Testis (tissue), 3 donors: ENCODE results near the gene RXRA. TPM values are rescaled to one million over a fixed set of nuclear protein-coding genes. Genes with fewer than 3 reads are reported as not detected.
A peak's percentile ranks its signal among the peaks of the same experiment; 100 is the strongest.

Source experiments
- DNase-seq: peaks from one replicate; pipeline ENCODE4 v3.0.0-alpha.2; 2019
- H3K27ac ChIP-seq, 2 donors: fragments of 200-600 bp; sonication (generic); one replicate each; pipeline ENCODE4 v1.5.1; 2019
- H3K27me3 ChIP-seq: fragments of 200-600 bp; sonication (generic); one replicate; pipeline ENCODE4 v1.5.1; 2019
- H3K36me3 ChIP-seq: fragments of 200-600 bp; sonication (generic); one replicate; pipeline ENCODE4 v1.5.1; 2017; ENCODE audit warnings: low read depth; ENCODE audit errors: missing control alignments
- H3K4me1 ChIP-seq: fragments of 200-600 bp; sonication (generic); one replicate; pipeline ENCODE4 v1.5.1; 2019
- H3K4me3 ChIP-seq, 2 donors: fragments of 200-600 bp; sonication (generic); one replicate each; pipeline ENCODE4 v1.5.1; 2017 to 2019
- H3K9me3 ChIP-seq: fragments of 200-600 bp; sonication (generic); one replicate; pipeline ENCODE4 v1.5.1; 2017
- CTCF ChIP-seq, 3 experiments: fragments of 450-650 bp in 2 of 3; fragments of 200-600 bp in 1 of 3; sonication (generic) in 1 of 3; IDR thresholded peaks; one replicate each; pipeline ENCODE4 v1.5.1; 2016 to 2019; ENCODE audit warnings: antibody characterized with exemption in 3 of 3, mild to moderate bottlenecking in 2 of 3, moderate library complexity in 1 of 3
- POLR2A ChIP-seq: fragments of 450-650 bp; IDR thresholded peaks from one replicate; pipeline ENCODE4 v1.6.1; 2017; ENCODE audit warnings: antibody characterized with exemption, mild to moderate bottlenecking, moderate library complexity
- WGBS, 2 donors: methylation state at CpG; one replicate each; pipeline ENCODE4 v1.1.5; 2018; 5-methylcytosine and 5-hydroxymethylcytosine counted together
- intact Hi-C: fragments of 100-400 bp; cut with DNase I; formaldehyde crosslinking; loops from one replicate; pipeline ENCODE4 v1.15.1; 2023; ENCODE audit warnings: low total_unique reads
- polyA plus RNA-seq: library from polyadenylated mRNA; stranded (reverse); fragments of 350-450 nt; fragmentation: Illumina TruSeq; extraction: RNeasy Lipid Tissue Mini Kit (QIAGEN cat#74804); gene quantifications from one replicate; pipeline ENCODE4 v1.2.3, GENCODE V29; 2014; ENCODE audit warnings: low read depth, low replicate concordance; ENCODE audit not compliant: insufficient read depth
- total RNA-seq, 2 donors: library from RNA; depleted of rRNA; stranded (reverse); fragments of >200 nt; gene quantifications; one replicate each; pipeline ENCODE4 v1.2.3, GENCODE V29; 2016

Gene RXRA
- total and polyA plus RNA-seq, 3 donors from 2014 or later, result 31.3 to 61.0 (median 47.3) TPM

- WGBS, 2 donors, result 47 to 48% methylated on average over 15 to 25 of the region's 25 CpGs
- peaks cover 64% of the 10 kb centered on the region for H3K4me1 ChIP-seq
- peak; percentile 95 for DNase-seq
- intact Hi-C loops, result no loop called here
- H3K27ac ChIP-seq, result peak overlapping the region; percentile 52 to 78
- no peaks in the 10 kb centered on the region for H3K27me3 ChIP-seq
- TF ChIP-seq CTCF (IDR thresholded peaks at IDR 0.05), result no peak
- TF ChIP-seq POLR2A, result no peak
- H3K36me3 ChIP-seq, result no peaks in the 10 kb centered on the region
- H3K9me3 ChIP-seq, result no peaks in the 10 kb centered on the region
- H3K4me3 ChIP-seq, result no peak overlapping the region
Measured at GRCh38 chr9:134366223-134367031, 40.2 kb downstream of the RXRA start.

- DNase-seq, result no peak
- WGBS, 2 donors, result 77 to 95% methylated on average over 9 to 12 of the region's 12 CpGs
- Histone ChIP-seq H3K4me1 (peaks cover 64% of the 10 kb centered on the region), H3K36me3 (no peaks in the 10 kb centered on the region), H3K4me3 (no peak overlapping the region), H3K27me3 (no peaks in the 10 kb centered on the region), H3K9me3 (no peaks in the 10 kb centered on the region), H3K27ac (peak overlapping the region; percentile 52 to 78)
- intact Hi-C loops, result no loop called here
- TF ChIP-seq CTCF (IDR thresholded peaks at IDR 0.05) (no peak), POLR2A (no peak)
Measured at GRCh38 chr9:134367061-134367460, 40.8 kb downstream of the RXRA start.

- no peak overlapping the region for H3K27ac ChIP-seq
- no peak overlapping the region for H3K4me3 ChIP-seq
- no peak for DNase-seq
- H3K36me3 ChIP-seq, result no peaks in the 10 kb centered on the region
- H3K27me3 ChIP-seq, result no peaks in the 10 kb centered on the region
- intact Hi-C loops, result no loop called here
- no peaks in the 10 kb centered on the region for H3K9me3 ChIP-seq
- WGBS, 2 donors, result 69 to 88% methylated on average over 17 to 19 of the region's 19 CpGs
- peaks cover 70% of the 10 kb centered on the region for H3K4me1 ChIP-seq
- no peak for TF ChIP-seq POLR2A
- no peak for TF ChIP-seq CTCF (IDR thresholded peaks at IDR 0.05)
Measured at GRCh38 chr9:134367791-134368490, 41.7 kb downstream of the RXRA start.

GRCh38 chr9:134368571-134368970, 42.3 kb downstream of the RXRA start:
- TF ChIP-seq CTCF (IDR thresholded peaks at IDR 0.05) (no peak), POLR2A (no peak)
- intact Hi-C loops, result no loop called here
- Histone ChIP-seq H3K27me3 (no peaks in the 10 kb centered on the region), H3K4me3 (no peak overlapping the region), H3K9me3 (no peaks in the 10 kb centered on the region), H3K4me1 (peaks cover 76% of the 10 kb centered on the region), H3K36me3 (no peaks in the 10 kb centered on the region), H3K27ac (no peak overlapping the region)
- WGBS, 2 donors, result 76 to 87% methylated on average over 3 of the region's 3 CpGs
- DNase-seq, result no peak
